A549 (cell line): ENCODE results near the gene CKAP2L. TPM values are rescaled to one million over a fixed set of nuclear protein-coding genes. Genes with fewer than 3 reads are reported as not detected.

Experiments
- ATAC-seq, 2 experiments: fragments of 200-7000 bp in 1 of 2; fragments of >200 bp in 1 of 2; cut with Nextera tagmentation in 1 of 2; cut with Tn5 transposase in 1 of 2; 3 replicates each; pipeline versions ENCODE4 v1.8.0 to v1.9.1; 2018 to 2020; ENCODE audit warnings: mild to moderate bottlenecking in 1 of 2, moderate library complexity in 1 of 2
- CTCF ChIA-PET: fragments of 300-600 bp; sonication (Branson Sonifier 250); formaldehyde crosslinking; extraction: SDS; loops from one replicate; lab custom pipeline; 2021; ENCODE audit warnings: antibody characterized with exemption, inconsistent platforms; lab: Yijun Ruan, JAX
- POLR2A ChIA-PET: fragments of 350-600 bp; formaldehyde crosslinking; extraction: SDS; loops from one replicate; lab custom pipeline; 2021; ENCODE audit warnings: antibody characterized with exemption, inconsistent platforms; lab: Yijun Ruan, JAX
- DNase-seq, 2 experiments: peaks; one replicate each; pipeline versions ENCODE4 v3.0.0 to v3.0.0-alpha.2; 2011 to 2016; ENCODE audit warnings: low read depth in 1 of 2, low spot score in 1 of 2
- FAIRE-seq: peaks from 2 replicates; lab custom pipeline; 2011; peaks lifted over from hg19 to GRCh38; lab: Jason Lieb, UNC
- H3K27ac ChIP-seq, 2 experiments: fragments of >200 bp; sonication (Bioruptor Twin); formaldehyde crosslinking; 3 replicates each; pipeline ENCODE4 v1.5.1; 2016 to 2017
- H3K4me1 ChIP-seq: fragments of >200 bp; sonication (Bioruptor Twin); formaldehyde crosslinking; 3 replicates; pipeline ENCODE4 v1.6.1; 2016
- H3K4me2 ChIP-seq: fragments of >200 bp; sonication (Bioruptor Twin); formaldehyde crosslinking; 3 replicates; pipeline ENCODE4 v1.6.1; 2016
- H3K4me3 ChIP-seq: fragments of >200 bp; sonication (Bioruptor Twin); formaldehyde crosslinking; 3 replicates; pipeline ENCODE4 v1.5.1; 2016
- H3K9me3 ChIP-seq: fragments of >200 bp; sonication (Bioruptor Twin); formaldehyde crosslinking; 3 replicates; pipeline ENCODE4 v1.6.1; 2016
- ATOH8 ChIP-seq: fragments of 250-450 bp; sonication (Bioruptor Pico); IDR thresholded peaks from 2 replicates; pipeline ENCODE4 v1.5.0; 2020; ENCODE audit warnings: low read depth, mild to moderate bottlenecking, moderate library complexity
- CBX2 ChIP-seq: fragments of 200-600 bp; sonication (generic); IDR thresholded peaks from 2 replicates; pipeline ENCODE4 v1.6.1; 2016; ENCODE audit warnings: low read depth, mild to moderate bottlenecking, borderline replicate concordance
- CHD2 ChIP-seq: fragments of 150-350 bp; IDR thresholded peaks from 2 replicates; pipeline ENCODE4 v1.6.1; 2014; ENCODE audit warnings: low read length; ENCODE audit not compliant: partially characterized antibody
- CTCF ChIP-seq: fragments of >200 bp; sonication (Bioruptor Twin); formaldehyde crosslinking; IDR thresholded peaks from 3 replicates; pipeline ENCODE4 v1.5.1; 2016
- E2F6 ChIP-seq: IDR thresholded peaks from 2 replicates; pipeline ENCODE4 v1.6.1; 2012; ENCODE audit warnings: low read depth, borderline replicate concordance
- ESRRA ChIP-seq: fragments of 150-350 bp; IDR thresholded peaks from 2 replicates; pipeline ENCODE4 v1.6.1; 2014; ENCODE audit warnings: mild to moderate bottlenecking, low read length, borderline replicate concordance
- FOSL2 ChIP-seq, 2 experiments: fragments of 450-650 bp in 1 of 2; fragments of >200 bp in 1 of 2; sonication (Bioruptor Twin) in 1 of 2; formaldehyde crosslinking; IDR thresholded peaks; 2 replicates each; pipeline versions ENCODE4 v1.5.0 to v1.6.1; 2016 to 2020; ENCODE audit warnings: mild to moderate bottlenecking in 1 of 2, moderate library complexity in 1 of 2
- FOXS1 ChIP-seq: fragments of 250-450 bp; sonication (Bioruptor Pico); IDR thresholded peaks from 2 replicates; pipeline ENCODE4 v1.5.0; 2020; ENCODE audit warnings: mild to moderate bottlenecking, moderate library complexity
- HEYL ChIP-seq: fragments of 250-450 bp; sonication (Bioruptor Pico); IDR thresholded peaks from 2 replicates; pipeline ENCODE4 v1.8.0; 2021; ENCODE audit warnings: mild to moderate bottlenecking, moderate library complexity
- HOXA7 ChIP-seq: fragments of 250-450 bp; sonication (Bioruptor Pico); IDR thresholded peaks from 2 replicates; pipeline ENCODE4 v1.5.0; 2020; ENCODE audit warnings: mild to moderate bottlenecking, moderate library complexity
- JUN ChIP-seq, 2 experiments: fragments of >200 bp; sonication (Bioruptor Twin); formaldehyde crosslinking; IDR thresholded peaks; 2 replicates in 1 of 2; 3 replicates in 1 of 2; pipeline ENCODE4 v1.6.1; 2016 to 2017
- JUNB ChIP-seq: fragments of >200 bp; sonication (Bioruptor Twin); formaldehyde crosslinking; IDR thresholded peaks from 2 replicates; pipeline ENCODE4 v1.6.1; 2016
- KDM1A ChIP-seq: fragments of 200-600 bp; sonication (generic); IDR thresholded peaks from 2 replicates; pipeline ENCODE4 v1.6.1; 2016; ENCODE audit warnings: low read depth, mild to moderate bottlenecking
- MAFK ChIP-seq: fragments of 450-650 bp; IDR thresholded peaks from 2 replicates; pipeline ENCODE4 v1.6.1; 2014; ENCODE audit not compliant: partially characterized antibody
- MAX ChIP-seq: IDR thresholded peaks from 2 replicates; pipeline ENCODE4 v1.6.1; 2012
- RAD21 ChIP-seq, 2 experiments: fragments of >200 bp in 1 of 2; sonication (Bioruptor Twin) in 1 of 2; formaldehyde crosslinking in 1 of 2; IDR thresholded peaks in 1 of 2; conservative IDR thresholded peaks in 1 of 2; 2 replicates in 1 of 2; 3 replicates in 1 of 2; pipeline ENCODE4 v1.6.1; 2012 to 2018; ENCODE audit warnings: inconsistent platforms in 1 of 2
- RFX5 ChIP-seq: fragments of 450-650 bp; IDR thresholded peaks from 2 replicates; pipeline ENCODE4 v1.7.1; 2014; ENCODE audit warnings: antibody characterized with exemption, mild to moderate bottlenecking, moderate library complexity
- SREBF2 ChIP-seq: fragments of 450-650 bp; IDR thresholded peaks from 2 replicates; pipeline ENCODE4 v1.6.1; 2014; ENCODE audit warnings: mild to moderate bottlenecking, moderate library complexity
- TFCP2L1 ChIP-seq: fragments of 250-450 bp; sonication (Bioruptor Pico); IDR thresholded peaks from 2 replicates; pipeline ENCODE4 v1.5.0; 2021; ENCODE audit warnings: mild to moderate bottlenecking
- TP53 ChIP-seq: fragments of 250-450 bp; sonication (Bioruptor Pico); IDR thresholded peaks from 2 replicates; pipeline ENCODE4 v1.5.0; 2021; ENCODE audit warnings: mild to moderate bottlenecking, moderate library complexity
- ZNF302 ChIP-seq: fragments of 250-450 bp; sonication (Bioruptor Pico); IDR thresholded peaks from 2 replicates; pipeline ENCODE4 v1.9.0; 2021; ENCODE audit warnings: inconsistent platforms, mild to moderate bottlenecking, moderate library complexity
- ZSCAN20 ChIP-seq: fragments of 250-450 bp; sonication (Bioruptor Pico); IDR thresholded peaks from 2 replicates; pipeline ENCODE4 v1.8.0; 2022; ENCODE audit warnings: mild to moderate bottlenecking, moderate library complexity
- WGBS: methylation state at CpG from one replicate; pipeline ENCODE4 v1.1.6; 2017; ENCODE audit errors: missing lambda C conversion rate; 5-methylcytosine and 5-hydroxymethylcytosine counted together
- polyA plus RNA-seq, 4 experiments: library from polyadenylated mRNA; depleted of rRNA in 3 of 4; stranded (reverse); fragments of >200 nt; fragmentation: RNase III in 1 of 4; extraction: RNeasy Plus Mini Kit Qiagen cat#74134 plus additional on column Dnase treatment in 1 of 4; gene quantifications; 2 replicates in 3 of 4; 3 replicates in 1 of 4; pipeline ENCODE4 v1.2.3, GENCODE V29; 2011 to 2017
- TF ChIP-seq, protein P1 (sequence below): fragments of >200 bp; sonication (Bioruptor Twin); formaldehyde crosslinking; IDR thresholded peaks from 2 replicates; pipeline ENCODE4 v1.6.1; 2016

Gene CKAP2L
- polyA plus RNA-seq, 2 of the 4 experiments (the other 2 are of a cell fraction), result 14.0 to 15.9 TPM

DNA sequence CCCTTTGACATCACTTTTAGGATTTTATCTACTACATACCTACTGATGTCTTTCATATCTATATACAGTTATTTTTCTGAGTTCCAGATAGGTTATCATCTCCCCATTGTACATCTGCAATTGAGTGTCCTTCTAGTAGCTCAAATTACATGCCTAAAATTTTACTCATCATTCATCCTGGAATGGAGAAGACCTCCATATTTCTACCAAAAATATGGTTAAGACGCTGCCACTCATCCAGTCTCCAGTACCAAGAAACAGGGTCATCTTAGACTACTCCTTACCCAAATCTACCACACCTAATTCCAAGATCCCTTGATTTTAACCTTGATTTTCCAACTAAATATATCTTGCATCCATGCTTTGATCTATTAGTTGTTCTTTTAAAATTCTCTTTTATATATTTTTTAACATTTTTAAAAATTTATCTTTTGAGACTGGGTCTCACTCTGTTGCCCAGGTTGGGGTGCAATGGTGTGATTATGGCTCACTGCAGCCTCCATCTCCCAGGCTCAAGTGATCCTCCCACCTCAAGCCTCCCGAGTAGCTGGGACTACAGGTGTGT lies 8.6 kb upstream of the CKAP2L start:
- CTCF ChIA-PET, result interaction anchor here (1.9 to 2.5 kb wide), 2 partner anchors 9 to 23 kb away, joined by 5 to 7 read pairs; no protein-coding TSS in a partner anchor
- no peak overlapping the region for H3K4me3 ChIP-seq
- peaks cover 9% of the 10 kb centered on the region; the same call in 2 of the 3 replicates for H3K4me1 ChIP-seq
- FAIRE-seq (no peak), DNase-seq (no peak), ATAC-seq (no peak)
- WGBS, result 67% methylated on average over 2 of the region's 2 CpGs
- TF ChIP-seq CHD2 (no peak), SREBF2 (no peak), RAD21 (conservative IDR thresholded peaks at IDR 0.05 in 1 of 2, IDR thresholded peaks at IDR 0.05 in 1 of 2) (no peak), CTCF (no peak), ESRRA (no peak), KDM1A (no peak), TP53 (CRISPR knock-in tag) (no peak), CBX2 (no peak), HOXA7 (CRISPR knock-in tag) (no peak), ZSCAN20 (no peak), JUN (IDR thresholded peaks at IDR 0.05) (no peak), FOSL2 (IDR thresholded peaks at IDR 0.05) (no peak), FOSL2 (CRISPR knock-in tag; IDR thresholded peaks at IDR 0.05) (no peak), E2F6 (no peak), RFX5 (no peak), ATOH8 (CRISPR knock-in tag) (no peak), ZNF302 (CRISPR knock-in tag) (no peak)
- TF ChIP-seq, protein P1, sequence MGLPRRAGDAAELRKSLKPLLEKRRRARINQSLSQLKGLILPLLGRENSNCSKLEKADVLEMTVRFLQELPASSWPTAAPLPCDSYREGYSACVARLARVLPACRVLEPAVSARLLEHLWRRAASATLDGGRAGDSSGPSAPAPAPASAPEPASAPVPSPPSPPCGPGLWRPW, result no peak
- no peak overlapping the region for H3K4me2 ChIP-seq
- POLR2A ChIA-PET, result no interaction called here
- no peak overlapping the region for H3K27ac ChIP-seq
- no peaks in the 10 kb centered on the region for H3K9me3 ChIP-seq

DNA sequence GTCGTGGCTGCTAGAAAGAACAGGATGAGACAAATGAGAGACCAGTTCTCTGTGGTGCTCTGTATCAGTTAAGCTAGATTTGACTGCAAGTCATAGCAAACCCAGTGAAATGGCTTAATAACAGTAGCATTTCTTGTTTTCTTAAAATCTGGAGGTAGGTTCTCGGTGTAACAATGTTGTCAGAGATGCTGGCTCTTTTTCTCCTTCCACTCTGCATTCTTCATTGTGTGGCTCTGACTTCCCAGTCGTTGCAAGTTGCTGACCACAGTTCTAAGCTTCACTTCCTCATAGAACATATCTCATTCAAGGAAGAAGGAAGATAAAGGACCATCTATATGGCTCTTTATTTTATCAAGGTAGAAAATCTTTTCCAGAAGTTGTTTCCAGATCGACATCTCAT lies 7.9 kb upstream of the CKAP2L start:
- ATAC-seq (no peak), DNase-seq (no peak), FAIRE-seq (no peak)
- H3K9me3 ChIP-seq, result no peaks in the 10 kb centered on the region
- H3K4me3 ChIP-seq, result no peak overlapping the region
- ChIA-PET CTCF (interaction anchor here (1.9 to 2.5 kb wide), 2 partner anchors 10 to 23 kb away, joined by 5 to 7 read pairs; no protein-coding TSS in a partner anchor), POLR2A (no interaction called here)
- H3K27ac ChIP-seq, result no peak overlapping the region
- 42% methylated on average over 4 of the region's 4 CpGs for WGBS
- no peak overlapping the region for H3K4me2 ChIP-seq
- TF ChIP-seq MAX (no peak), ZNF302 (CRISPR knock-in tag) (no peak), MAFK (no peak), FOXS1 (no peak), CTCF (no peak), TFCP2L1 (CRISPR knock-in tag) (no peak), HEYL (CRISPR knock-in tag) (no peak), JUNB (no peak)
- H3K4me1 ChIP-seq, result peaks cover 9% of the 10 kb centered on the region; the same call in 2 of the 3 replicates
